Measurements from ENCODE around the gene TNPO1. TPM values are rescaled to one million over a fixed set of nuclear protein-coding genes. Genes with fewer than 3 reads are reported as not detected.
A peak's percentile ranks its signal among the peaks of the same experiment; 100 is the strongest.

The TNPO1 gene
- total and polyA plus RNA-seq, 2 of the 13 experiments (the other 11 are each of a cell fraction or from before 2014, with no cell fraction given) = 26.7 to 123 TPM

DNA sequence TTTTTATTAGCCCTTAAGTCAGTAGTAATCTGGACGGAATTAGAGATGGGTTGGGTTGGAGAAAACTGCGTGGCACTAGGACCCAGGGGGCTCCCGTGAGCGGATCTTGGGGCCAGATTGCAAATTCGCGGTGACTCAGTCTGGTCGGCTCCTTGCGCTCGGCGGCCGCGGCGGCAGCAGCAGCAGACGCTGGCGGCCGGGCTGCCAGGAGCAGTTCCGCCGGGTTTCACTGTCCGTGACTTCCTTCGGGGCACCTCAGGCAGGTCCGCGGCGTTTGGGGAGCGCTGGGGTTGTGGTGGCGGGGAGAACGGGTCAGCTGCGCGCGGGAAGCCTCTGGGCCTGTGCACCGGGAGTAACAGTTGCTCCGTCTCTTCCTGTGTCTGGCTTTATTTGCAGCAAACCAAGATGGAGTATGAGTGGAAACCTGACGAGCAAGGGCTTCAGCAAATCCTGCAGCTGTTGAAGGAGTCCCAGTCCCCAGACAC lies 31.6 kb downstream of the TNPO1 start (continued):
- TF ChIP-seq ZBTB33 (CRISPR knock-in tag; IDR thresholded peaks at IDR 0.05) = no peak
- TF ChIP-seq ZNF691 (CRISPR knock-in tag; IDR thresholded peaks at IDR 0.05; ENCODE audit: borderline replicate concordance, low read depth) = peak; percentile 36; the same call in 1 of the 2 replicates
- peak; percentile 83; the same call in 1 of the 2 replicates for TF ChIP-seq CCDC6 (CRISPR knock-in tag; IDR thresholded peaks at IDR 0.05)
- no peak for TF ChIP-seq ZNF337 (CRISPR knock-in tag; IDR thresholded peaks at IDR 0.05; ENCODE audit: borderline replicate concordance, low read depth)
- peak; percentile 83; the same call in 1 of the 2 replicates for TF ChIP-seq MYNN (CRISPR knock-in tag; IDR thresholded peaks at IDR 0.05; ENCODE audit: low read depth)
- peak; percentile 71 for TF ChIP-seq ZNF883 (CRISPR knock-in tag; IDR thresholded peaks at IDR 0.05; ENCODE audit: not compliant biosample characterization)
- TF ChIP-seq, protein P1, sequence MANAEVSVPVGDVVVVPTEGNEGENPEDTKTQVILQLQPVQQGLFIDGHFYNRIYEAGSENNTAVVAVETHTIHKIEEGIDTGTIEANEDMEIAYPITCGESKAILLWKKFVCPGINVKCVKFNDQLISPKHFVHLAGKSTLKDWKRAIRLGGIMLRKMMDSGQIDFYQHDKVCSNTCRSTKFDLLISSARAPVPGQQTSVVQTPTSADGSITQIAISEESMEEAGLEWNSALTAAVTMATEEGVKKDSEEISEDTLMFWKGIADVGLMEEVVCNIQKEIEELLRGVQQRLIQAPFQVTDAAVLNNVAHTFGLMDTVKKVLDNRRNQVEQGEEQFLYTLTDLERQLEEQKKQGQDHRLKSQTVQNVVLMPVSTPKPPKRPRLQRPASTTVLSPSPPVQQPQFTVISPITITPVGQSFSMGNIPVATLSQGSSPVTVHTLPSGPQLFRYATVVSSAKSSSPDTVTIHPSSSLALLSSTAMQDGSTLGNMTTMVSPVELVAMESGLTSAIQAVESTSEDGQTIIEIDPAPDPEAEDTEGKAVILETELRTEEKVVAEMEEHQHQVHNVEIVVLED (CRISPR knock-in tag; IDR thresholded peaks at IDR 0.05; ENCODE audit: borderline replicate concordance) = peak; percentile 50; the same call in 1 of the 2 replicates
- TF ChIP-seq FOXO1 (CRISPR knock-in tag; IDR thresholded peaks at IDR 0.05) = peak; percentile 54
- no peak for TF ChIP-seq ZNF350 (CRISPR knock-in tag; IDR thresholded peaks at IDR 0.05; ENCODE audit: borderline replicate concordance, low read depth)
- TF ChIP-seq JUNB (CRISPR knock-in tag; IDR thresholded peaks at IDR 0.05; ENCODE audit: borderline replicate concordance) = peak; percentile 69; the same call in 1 of the 2 replicates
- TF ChIP-seq ZNF20 (CRISPR knock-in tag; IDR thresholded peaks at IDR 0.05) = no peak
- peak; percentile 96 for TF ChIP-seq ZNF501 (CRISPR knock-in tag; IDR thresholded peaks at IDR 0.05)
- no peak for TF ChIP-seq ZNF780A (CRISPR knock-in tag; IDR thresholded peaks at IDR 0.05)
- no peak for TF ChIP-seq MLLT10 (CRISPR knock-in tag; IDR thresholded peaks at IDR 0.05)
- TF ChIP-seq, protein P2, sequence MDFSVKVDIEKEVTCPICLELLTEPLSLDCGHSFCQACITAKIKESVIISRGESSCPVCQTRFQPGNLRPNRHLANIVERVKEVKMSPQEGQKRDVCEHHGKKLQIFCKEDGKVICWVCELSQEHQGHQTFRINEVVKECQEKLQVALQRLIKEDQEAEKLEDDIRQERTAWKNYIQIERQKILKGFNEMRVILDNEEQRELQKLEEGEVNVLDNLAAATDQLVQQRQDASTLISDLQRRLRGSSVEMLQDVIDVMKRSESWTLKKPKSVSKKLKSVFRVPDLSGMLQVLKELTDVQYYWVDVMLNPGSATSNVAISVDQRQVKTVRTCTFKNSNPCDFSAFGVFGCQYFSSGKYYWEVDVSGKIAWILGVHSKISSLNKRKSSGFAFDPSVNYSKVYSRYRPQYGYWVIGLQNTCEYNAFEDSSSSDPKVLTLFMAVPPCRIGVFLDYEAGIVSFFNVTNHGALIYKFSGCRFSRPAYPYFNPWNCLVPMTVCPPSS (IDR thresholded peaks at IDR 0.05) = no peak
- no peak for TF ChIP-seq CHD4 (IDR thresholded peaks at IDR 0.05; ENCODE audit: borderline replicate concordance, low read length)
- peak; percentile 53 for TF ChIP-seq TBL1XR1 (IDR thresholded peaks at IDR 0.05; ENCODE audit: borderline replicate concordance, low read length, partially characterized antibody)
- TF ChIP-seq DDIT3 (CRISPR knock-in tag; IDR thresholded peaks at IDR 0.05) = no peak
- no peak for TF ChIP-seq ZNF75D (CRISPR knock-in tag; IDR thresholded peaks at IDR 0.05; ENCODE audit: borderline replicate concordance)
- no peak for TF ChIP-seq ZNF713 (CRISPR knock-in tag; IDR thresholded peaks at IDR 0.05)
- TF ChIP-seq, protein P3, sequence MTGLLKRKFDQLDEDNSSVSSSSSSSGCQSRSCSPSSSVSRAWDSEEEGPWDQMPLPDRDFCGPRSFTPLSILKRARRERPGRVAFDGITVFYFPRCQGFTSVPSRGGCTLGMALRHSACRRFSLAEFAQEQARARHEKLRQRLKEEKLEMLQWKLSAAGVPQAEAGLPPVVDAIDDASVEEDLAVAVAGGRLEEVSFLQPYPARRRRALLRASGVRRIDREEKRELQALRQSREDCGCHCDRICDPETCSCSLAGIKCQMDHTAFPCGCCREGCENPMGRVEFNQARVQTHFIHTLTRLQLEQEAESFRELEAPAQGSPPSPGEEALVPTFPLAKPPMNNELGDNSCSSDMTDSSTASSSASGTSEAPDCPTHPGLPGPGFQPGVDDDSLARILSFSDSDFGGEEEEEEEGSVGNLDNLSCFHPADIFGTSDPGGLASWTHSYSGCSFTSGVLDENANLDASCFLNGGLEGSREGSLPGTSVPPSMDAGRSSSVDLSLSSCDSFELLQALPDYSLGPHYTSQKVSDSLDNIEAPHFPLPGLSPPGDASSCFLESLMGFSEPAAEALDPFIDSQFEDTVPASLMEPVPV (CRISPR knock-in tag; IDR thresholded peaks at IDR 0.05) = peak; percentile 49; the same call in 1 of the 2 replicates
- TF ChIP-seq ESRRA (CRISPR knock-in tag; IDR thresholded peaks at IDR 0.05; ENCODE audit: low read depth) = no peak
